Right lobe of liver (tissue), 6 donors: ENCODE data around the gene UBE3C. TPM values are rescaled to one million over a fixed set of nuclear protein-coding genes. Genes with fewer than 3 reads are reported as not detected.

Experiments
- ATAC-seq, 4 donors: fragments of 200-7000 bp; cut with Tn5 transposase; one replicate each; pipeline ENCODE4 v1.9.1; 2020; ENCODE audit warnings: mild to moderate bottlenecking in 4 of 4, moderate library complexity in 4 of 4
- DNase-seq, 3 donors: peaks; one replicate each; pipeline ENCODE4 v3.0.0-alpha.2; 2020
- H3K27ac ChIP-seq, 3 donors: fragments of 200-600 bp; one replicate each; pipeline ENCODE4 v1.8.0; 2022
- H3K27me3 ChIP-seq, 2 donors: fragments of 200-600 bp; one replicate each; pipeline ENCODE4 v1.8.0; 2022
- H3K36me3 ChIP-seq, 4 donors: fragments of 200-600 bp; sonication (generic) in 1 of 4; one replicate each; pipeline versions ENCODE4 v1.5.1 to v1.8.0; 2017 to 2022; ENCODE audit warnings: control low read depth in 1 of 4
- H3K4me1 ChIP-seq, 4 donors: fragments of 200-600 bp; sonication (generic) in 1 of 4; one replicate each; pipeline versions ENCODE4 v1.5.1 to v1.8.0; 2017 to 2022; ENCODE audit warnings: control low read depth in 1 of 4
- H3K4me3 ChIP-seq, 3 donors: fragments of 200-600 bp; one replicate each; pipeline ENCODE4 v1.8.0; 2022
- H3K9me3 ChIP-seq, 4 donors: fragments of 200-600 bp; sonication (generic) in 1 of 4; one replicate each; pipeline versions ENCODE4 v1.5.1 to v1.8.0; 2017 to 2022; ENCODE audit warnings: control low read depth in 1 of 4
- POLR2A ChIP-seq: fragments of 450-650 bp; IDR thresholded peaks from one replicate; pipeline ENCODE4 v1.6.1; 2017; ENCODE audit warnings: antibody characterized with exemption, mild to moderate bottlenecking
- WGBS: methylation state at CpG from one replicate; pipeline ENCODE4 v1.1.6; 2018; ENCODE audit warnings: low coverage, low lambda C conversion rate; ENCODE audit not compliant: insufficient coverage; ENCODE audit errors: missing lambda C conversion rate; 5-methylcytosine and 5-hydroxymethylcytosine counted together
- intact Hi-C, 2 donors: fragments of 100-400 bp; cut with DNase I; formaldehyde crosslinking; loops; one replicate each; pipeline versions ENCODE4 v1.11.2 to v1.14.1; 2022
- total RNA-seq, 6 experiments: library from RNA; depleted of rRNA in 2 of 6; stranded (reverse); fragments of >200 nt in 2 of 6; fragmentation: NEBNext Ultra II Directional in 3 of 6; extraction: Animal tissue kit (Norgen Biotek cat#: 25700) in 3 of 6; gene quantifications; one replicate each; pipeline versions ENCODE4 v1.1.0 to v1.2.4, GENCODE V29; 2016 to 2023
- TF ChIP-seq, protein P1 (sequence below), 4 donors: fragments of 200-600 bp in 3 of 4; fragments of 450-650 bp in 1 of 4; IDR thresholded peaks; one replicate each; pipeline versions ENCODE4 v1.5.1 to v1.8.0; 2016 to 2022; ENCODE audit warnings: antibody characterized with exemption in 4 of 4, mild to moderate bottlenecking in 2 of 4
- donor health status: DM: no; HTN: yes; CAD: no.
- donor health status: DM: no; HTN: no; CAD: no.
- donor health status: DM: no; HTN: no; CAD: no.
- donor health status: DM: no; HTN: yes; CAD: no.
- donor health status: DM: no; HTN: yes; CAD: no.

UBE3C gene
- total RNA-seq, 6 experiments from 2014 or later = 28.3 to 48.1 (median 31.9) TPM

DNA sequence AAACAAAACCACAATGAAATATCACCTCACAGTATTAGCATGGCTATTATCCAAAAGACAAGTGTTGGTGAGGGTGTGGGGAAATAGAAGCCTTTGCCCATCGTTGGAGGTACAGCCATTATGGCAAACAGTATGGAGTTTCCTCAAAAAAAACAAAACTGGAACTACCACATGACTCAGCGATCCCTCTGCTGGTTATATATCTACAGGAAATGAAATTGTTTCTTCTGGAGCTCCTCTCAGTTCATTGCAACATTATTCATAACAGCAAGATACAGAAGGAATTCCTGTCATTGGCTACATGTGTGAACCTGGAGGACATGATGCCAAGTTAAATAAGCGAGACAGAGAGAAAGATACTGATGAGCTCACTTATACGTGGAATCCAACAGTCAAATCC, 2.4 kb upstream of the UBE3C start:
- Histone ChIP-seq H3K9me3 (no peaks in the 10 kb centered on the region), H3K27ac (peak overlapping the region in 1 of 3 donors; percentile 48), H3K4me3 (no peak overlapping the region), H3K4me1 (peaks cover 0 to 23% (median 6%) of the 10 kb centered on the region in 4 donors), H3K36me3 (peaks cover 0 to 4% (median 0%) of the 10 kb centered on the region in 4 donors), H3K27me3 (no peaks in the 10 kb centered on the region)
- no peak for TF ChIP-seq POLR2A
- TF ChIP-seq, protein P1, sequence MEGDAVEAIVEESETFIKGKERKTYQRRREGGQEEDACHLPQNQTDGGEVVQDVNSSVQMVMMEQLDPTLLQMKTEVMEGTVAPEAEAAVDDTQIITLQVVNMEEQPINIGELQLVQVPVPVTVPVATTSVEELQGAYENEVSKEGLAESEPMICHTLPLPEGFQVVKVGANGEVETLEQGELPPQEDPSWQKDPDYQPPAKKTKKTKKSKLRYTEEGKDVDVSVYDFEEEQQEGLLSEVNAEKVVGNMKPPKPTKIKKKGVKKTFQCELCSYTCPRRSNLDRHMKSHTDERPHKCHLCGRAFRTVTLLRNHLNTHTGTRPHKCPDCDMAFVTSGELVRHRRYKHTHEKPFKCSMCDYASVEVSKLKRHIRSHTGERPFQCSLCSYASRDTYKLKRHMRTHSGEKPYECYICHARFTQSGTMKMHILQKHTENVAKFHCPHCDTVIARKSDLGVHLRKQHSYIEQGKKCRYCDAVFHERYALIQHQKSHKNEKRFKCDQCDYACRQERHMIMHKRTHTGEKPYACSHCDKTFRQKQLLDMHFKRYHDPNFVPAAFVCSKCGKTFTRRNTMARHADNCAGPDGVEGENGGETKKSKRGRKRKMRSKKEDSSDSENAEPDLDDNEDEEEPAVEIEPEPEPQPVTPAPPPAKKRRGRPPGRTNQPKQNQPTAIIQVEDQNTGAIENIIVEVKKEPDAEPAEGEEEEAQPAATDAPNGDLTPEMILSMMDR (IDR thresholded peaks at IDR 0.05) = peak in 1 of 4 donors; percentile 5
- 18% methylated on average over 4 of the region's 4 CpGs for WGBS
- intact Hi-C loops = no loop called here
- peak in 1 of 4 donors; percentile 28 for ATAC-seq
- no peak for DNase-seq

DNA sequence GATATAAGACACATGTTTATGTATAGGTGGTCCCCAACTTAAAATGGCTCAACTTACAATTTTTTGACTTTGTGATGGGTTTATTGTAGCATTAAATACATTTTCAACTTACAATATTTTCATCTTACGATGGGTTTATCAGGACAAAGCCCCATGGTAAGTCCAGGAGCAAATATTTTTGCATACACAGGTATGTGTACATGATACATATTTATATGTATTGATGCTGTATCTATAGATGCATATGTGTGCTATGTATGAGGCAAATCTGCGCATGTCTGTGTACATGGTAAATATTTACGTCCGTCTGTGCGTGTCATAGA, 664 bp upstream of the UBE3C start:
- no peak for TF ChIP-seq POLR2A
- TF ChIP-seq, protein P1 (IDR thresholded peaks at IDR 0.05) = no peak
- DNase-seq (no peak), ATAC-seq (no peak)
- Histone ChIP-seq H3K36me3 (peaks cover 0 to 8% (median 0%) of the 10 kb centered on the region in 4 donors), H3K27me3 (no peaks in the 10 kb centered on the region), H3K4me3 (peak overlapping the region; percentile 64 to 92 (median 78)), H3K27ac (peak overlapping the region; percentile 62 to 70 (median 67)), H3K4me1 (peaks cover 0 to 24% (median 6%) of the 10 kb centered on the region in 4 donors), H3K9me3 (no peaks in the 10 kb centered on the region)
- 18% methylated on average over 5 of the region's 5 CpGs for WGBS
- intact Hi-C loops = no loop called here

DNA sequence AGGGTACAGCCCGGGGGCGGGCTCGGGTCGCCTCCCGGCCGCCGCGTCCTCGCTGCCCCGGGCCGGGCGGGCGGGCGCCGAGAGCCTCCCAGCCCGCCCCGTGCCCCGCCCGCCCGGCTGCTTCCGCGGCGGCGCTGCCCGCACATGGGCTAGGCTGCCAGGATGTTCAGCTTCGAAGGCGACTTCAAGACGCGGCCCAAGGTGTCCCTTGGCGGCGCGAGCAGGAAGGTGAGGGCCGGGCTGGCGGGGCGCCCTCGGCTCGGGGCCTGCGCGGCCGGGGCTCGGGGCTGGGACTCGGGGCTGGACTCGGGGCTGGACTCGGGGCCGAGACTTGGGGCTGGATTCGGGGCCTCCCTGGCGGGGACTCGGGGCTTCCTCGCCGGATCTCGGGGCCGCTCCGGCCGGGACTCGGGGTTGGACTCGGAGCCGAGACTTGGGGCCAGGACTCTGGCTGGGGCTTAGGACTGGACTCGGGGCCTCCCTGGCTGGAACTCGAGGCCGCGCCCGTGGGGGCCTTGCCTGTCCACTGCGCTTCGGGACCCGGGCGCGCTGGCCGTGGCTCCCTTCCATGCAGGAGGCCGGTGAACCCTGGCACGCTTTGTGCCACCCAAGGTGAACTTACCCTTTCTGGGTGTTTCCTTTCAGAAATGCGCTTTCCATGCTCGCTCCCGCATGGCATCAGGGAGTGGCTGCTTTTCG, 534 bp downstream of the UBE3C start:
- no peaks in the 10 kb centered on the region for H3K9me3 ChIP-seq
- H3K4me3 ChIP-seq = peak overlapping the region; percentile 64 to 92 (median 78)
- 0% methylated on average over 12 of the region's 74 CpGs for WGBS
- DNase-seq (peak; percentile 62 to 75 (median 69)), ATAC-seq (peak; percentile 55 to 76 (median 67))
- intact Hi-C loops = no loop called here
- H3K4me1 ChIP-seq = peaks cover 0 to 24% (median 6%) of the 10 kb centered on the region in 4 donors
- TF ChIP-seq POLR2A = no peak
- TF ChIP-seq, protein P1 (IDR thresholded peaks at IDR 0.05) = no peak
- H3K27ac ChIP-seq = peak overlapping the region; percentile 72 to 94 (median 75)
- H3K27me3 ChIP-seq = no peaks in the 10 kb centered on the region
- peaks cover 0 to 8% (median 0%) of the 10 kb centered on the region in 4 donors for H3K36me3 ChIP-seq

DNA sequence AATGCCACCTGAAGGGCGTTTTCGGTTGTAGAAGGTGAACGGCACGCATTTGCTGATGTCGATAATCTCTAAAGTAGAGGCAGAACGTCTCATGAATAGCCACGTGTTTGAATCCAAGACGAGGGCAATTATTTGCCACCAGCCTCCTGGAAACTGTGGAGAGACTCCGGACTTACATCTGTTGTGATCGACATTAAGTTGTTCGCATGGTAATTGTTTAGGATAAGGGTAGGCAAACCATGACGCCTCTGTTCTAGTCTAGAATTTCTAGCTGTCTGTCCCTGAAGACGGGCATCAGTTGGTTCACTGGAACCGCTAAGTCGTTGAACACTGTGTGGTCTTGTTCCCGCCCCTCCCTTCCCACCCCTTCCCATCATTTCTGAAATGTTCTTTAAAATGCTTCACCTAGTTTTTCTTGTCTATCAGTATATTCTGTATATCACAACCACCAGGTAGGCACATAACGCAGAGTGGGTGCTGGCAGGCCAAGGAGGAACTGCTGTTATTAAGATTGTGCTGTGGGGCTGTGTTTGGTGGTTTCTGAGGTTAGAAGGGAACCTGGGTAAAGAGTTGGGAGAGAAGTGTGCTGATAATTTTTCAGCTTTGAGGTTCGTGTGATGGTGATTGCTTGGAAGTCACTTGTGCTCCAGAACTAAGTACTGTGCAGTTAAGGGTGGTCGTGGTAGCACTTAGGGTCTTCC, 1.2 kb downstream of the UBE3C start:
- H3K4me1 ChIP-seq = peaks cover 0 to 24% (median 6%) of the 10 kb centered on the region in 4 donors

More for the DNA sequence above, 1.2 kb downstream of the UBE3C start:
- DNase-seq = no peak
- no peak for ATAC-seq
- WGBS = 17% methylated on average over 18 of the region's 19 CpGs
- Histone ChIP-seq H3K4me3 (peak overlapping the region; percentile 64 to 92 (median 78)), H3K36me3 (peaks cover 0 to 8% (median 0%) of the 10 kb centered on the region in 4 donors), H3K27ac (peak overlapping the region; percentile 72 to 94 (median 75)), H3K27me3 (no peaks in the 10 kb centered on the region), H3K9me3 (no peaks in the 10 kb centered on the region)
- TF ChIP-seq POLR2A = no peak
- TF ChIP-seq, protein P1 (IDR thresholded peaks at IDR 0.05) = no peak
- intact Hi-C loops = no loop called here
